GM19324 (cell line): ENCODE measurements around the gene PTN.
"Not testable (repeated sequence)": the region's sequence is repeated elsewhere in the genome, so short reads cannot be mapped to it uniquely, and the experiment has no call there.

Experiments
- ATAC-seq: cut with Tn5 transposase; IDR thresholded peaks from one replicate; pipeline ENCODE4 v1.9.1; 2021; ENCODE audit warnings: mild to moderate bottlenecking, moderate library complexity; ENCODE audit not compliant: unreplicated experiment, low FRiP score

PTN gene

GRCh38 chr7:137195996-137196395 lies 147.5 kb downstream of the PTN start:
- no peak for ATAC-seq

- not testable (repeated sequence) for ATAC-seq
Measured at GRCh38 chr7:137181619-137182018, 161.9 kb downstream of the PTN start.
